Raji (cell line): ENCODE results near the gene PRSS56.
A peak's percentile ranks its signal among the peaks of the same experiment; 100 is the strongest.

Experiments
- POLR2A ChIP-seq: IDR thresholded peaks from 2 replicates; pipeline ENCODE4 v1.6.1; 2011; ENCODE audit warnings: low read depth, low read length, control low read depth; ENCODE audit not compliant: insufficient read depth

Gene PRSS56

GRCh38 chr2:232539298-232540231 is 19.4 kb downstream of the PRSS56 start, which contains the start of gene CHRNG:
CHRNG (plus strand) TSS chr2:232539692; CDS start chr2:232539748, 56 bp downstream.
- TF ChIP-seq POLR2A: peak; percentile 11; the same call in 1 of the 2 replicates

GRCh38 chr2:232540441-232541041 is 20.4 kb downstream of the PRSS56 start:
- no peak for TF ChIP-seq POLR2A

- TF ChIP-seq POLR2A: no peak
Observed at GRCh38 chr2:232541195-232541960, 21.2 kb downstream of the PRSS56 start.

GRCh38 chr2:232541961-232542714 is 21.9 kb downstream of the PRSS56 start:
- no peak for TF ChIP-seq POLR2A

GRCh38 chr2:232542715-232543467 is 22.7 kb downstream of the PRSS56 start:
- no peak for TF ChIP-seq POLR2A

GRCh38 chr2:232543491-232543890 is 23.3 kb downstream of the PRSS56 start:
- TF ChIP-seq POLR2A: no peak

GRCh38 chr2:232543928-232544631 is 23.9 kb downstream of the PRSS56 start:
- no peak for TF ChIP-seq POLR2A

GRCh38 chr2:232544674-232545073 is 24.5 kb downstream of the PRSS56 start:
- TF ChIP-seq POLR2A: no peak

GRCh38 chr2:232545511-232546375 is 25.6 kb downstream of the PRSS56 start:
- TF ChIP-seq POLR2A: no peak

GRCh38 chr2:232547991-232548390 is 27.8 kb downstream of the PRSS56 start:
- TF ChIP-seq POLR2A: no peak

GRCh38 chr2:232549655-232550353 is 29.6 kb downstream of the PRSS56 start:
- TF ChIP-seq POLR2A: no peak
